B cell (primary cell): Measurements from ENCODE around the gene ACMSD. TPM values are rescaled to one million over a fixed set of nuclear protein-coding genes. Genes with fewer than 3 reads are reported as not detected.

Source experiments
- ATAC-seq: fragments of 200-7000 bp; cut with Tn5 transposase; one replicate; pipeline ENCODE4 v1.10.0; 2021; ENCODE audit warnings: low read depth, mild to moderate bottlenecking, moderate number of reproducible peaks, moderate library complexity
- CTCF ChIA-PET: fragments of 350-600 bp; sonication (Branson Sonifier 250); formaldehyde crosslinking; loops from one replicate; lab custom pipeline; 2021; ENCODE audit warnings: antibody characterized with exemption, inconsistent platforms; lab: Charles Lee
- POLR2A ChIA-PET: fragments of 350-600 bp; sonication (Branson Sonifier 250); formaldehyde crosslinking; loops from one replicate; lab custom pipeline; 2021; ENCODE audit warnings: antibody characterized with exemption; lab: Charles Lee
- DNase-seq: peaks from one replicate; pipeline ENCODE4 v3.0.0; 2013
- H2AFZ ChIP-seq: 2 replicates; pipeline ENCODE4 v1.6.1; 2012; ENCODE audit warnings: mild to moderate bottlenecking, low read depth, low read length; ENCODE audit not compliant: insufficient read depth, poor library complexity, severe bottlenecking
- H3K27ac ChIP-seq, 2 donors: 1 replicate in 1 of 2; 2 replicates in 1 of 2; pipeline ENCODE4 v1.5.1; 2012 to 2013; ENCODE audit warnings: low read length in 2 of 2, mild to moderate bottlenecking in 2 of 2, moderate library complexity in 1 of 2
- H3K27me3 ChIP-seq, 4 experiments: fragments of 200-600 bp in 1 of 4; sonication (generic) in 1 of 4; replicated peaks in 1 of 4; 1 replicate in 2 of 4; 2 replicates in 2 of 4; pipeline versions ENCODE4 v1.6.1 to v1.7.0; 2013 to 2016; ENCODE audit warnings: low read length in 3 of 4, mild to moderate bottlenecking in 2 of 4, mixed read lengths in 1 of 4, moderate library complexity in 1 of 4; ENCODE audit not compliant: insufficient read depth in 4 of 4, control insufficient read depth in 3 of 4; ENCODE audit errors: control extremely low read depth in 1 of 4
- H3K36me3 ChIP-seq, 2 experiments: replicated peaks in 1 of 2; 1 replicate in 1 of 2; 2 replicates in 1 of 2; pipeline versions ENCODE4 v1.6.1 to v1.7.1; 2013; ENCODE audit warnings: low read length in 1 of 2; ENCODE audit not compliant: insufficient read depth in 2 of 2, control insufficient read depth in 1 of 2; ENCODE audit errors: control extremely low read depth in 1 of 2, extremely low read depth in 1 of 2
- H3K4me1 ChIP-seq, 2 donors: fragments of 200-600 bp in 1 of 2; sonication (generic) in 1 of 2; 1 replicate in 1 of 2; 2 replicates in 1 of 2; pipeline versions ENCODE4 v1.5.1 to v1.6.1; 2013 to 2017; ENCODE audit warnings: low read length in 2 of 2; ENCODE audit not compliant: control insufficient read depth in 2 of 2, insufficient read depth in 2 of 2
- H3K4me2 ChIP-seq: replicated peaks from 2 replicates; pipeline ENCODE3; 2012; ENCODE audit warnings: mild to moderate bottlenecking, low read depth, low read length; ENCODE audit not compliant: poor library complexity, severe bottlenecking
- H3K4me3 ChIP-seq, 5 experiments: fragments of 200-600 bp in 1 of 5; sonication (generic) in 1 of 5; 1 replicate in 3 of 5; 2 replicates in 2 of 5; pipeline versions ENCODE4 v1.5.1 to v1.7.0; 2011 to 2016; ENCODE audit warnings: low read length in 4 of 5, mild to moderate bottlenecking in 4 of 5, low read depth in 2 of 5, control low read depth in 1 of 5, moderate library complexity in 1 of 5; ENCODE audit not compliant: insufficient read depth in 1 of 5; ENCODE audit errors: control extremely low read depth in 1 of 5, extremely low read depth in 1 of 5
- H3K79me2 ChIP-seq: fragments of 200-600 bp; sonication (generic); one replicate; pipeline ENCODE4 v1.6.0; 2016; ENCODE audit warnings: low read length; ENCODE audit not compliant: control insufficient read depth, insufficient read depth
- H3K9ac ChIP-seq: fragments of 200-600 bp; sonication (generic); 2 replicates; pipeline ENCODE4 v1.6.1; 2017; ENCODE audit warnings: mild to moderate bottlenecking, low read length, moderate library complexity
- H3K9me3 ChIP-seq, 3 donors: one replicate each; pipeline versions ENCODE4 v1.6.1 to v1.7.1; 2013; ENCODE audit warnings: low read length in 2 of 3; ENCODE audit not compliant: control insufficient read depth in 2 of 3, insufficient read depth in 1 of 3; ENCODE audit errors: control extremely low read depth in 1 of 3
- H4K20me1 ChIP-seq: 2 replicates; pipeline ENCODE4 v1.6.0; 2012; ENCODE audit warnings: mild to moderate bottlenecking, low read length; ENCODE audit not compliant: insufficient read depth, control insufficient read depth, poor library complexity, severe bottlenecking
- H3K27ac Mint-ChIP-seq: one replicate; pipeline ENCODE4 v1.8.0; 2021; ENCODE audit warnings: mixed read lengths
- H3K27me3 Mint-ChIP-seq: one replicate; pipeline ENCODE4 v1.8.0; 2021; ENCODE audit warnings: mixed read lengths
- H3K4me1 Mint-ChIP-seq: one replicate; pipeline ENCODE4 v1.8.0; 2021; ENCODE audit warnings: mixed read lengths
- H3K4me3 Mint-ChIP-seq: one replicate; pipeline ENCODE4 v1.8.0; 2021; ENCODE audit warnings: mixed read lengths
- H3K9me3 Mint-ChIP-seq: one replicate; pipeline ENCODE4 v1.8.0; 2022; ENCODE audit warnings: mixed read lengths; ENCODE audit not compliant: insufficient read depth
- CTCF ChIP-seq: fragments of 200-600 bp; IDR thresholded peaks from one replicate; pipeline ENCODE4 v1.8.0; 2022; ENCODE audit warnings: antibody characterized with exemption, mild to moderate bottlenecking
- EZH2 ChIP-seq: IDR thresholded peaks from 2 replicates; pipeline ENCODE4 v1.6.1; 2012; ENCODE audit warnings: borderline replicate concordance, low read depth, mild to moderate bottlenecking, moderate library complexity, low read length; ENCODE audit not compliant: insufficient read depth, poor library complexity, severe bottlenecking
- WGBS: methylation state at CpG from one replicate; pipeline ENCODE4 v1.1.5; 2013; ENCODE audit warnings: missing lambda C conversion rate; ENCODE audit not compliant: insufficient coverage; 5-methylcytosine and 5-hydroxymethylcytosine counted together
- intact Hi-C: fragments of 100-400 bp; cut with micrococcal nuclease; formaldehyde crosslinking; loops from one replicate; pipeline ENCODE4 v1.10.0; 2022
- polyA plus RNA-seq: library from polyadenylated mRNA; depleted of rRNA; stranded (reverse); fragments of >200 nt; gene quantifications from 2 replicates; pipeline ENCODE4 v1.2.3, GENCODE V29; 2012
- total RNA-seq, 2 donors: library from RNA; stranded (reverse); fragments of 120-200 nt in 1 of 2; gene quantifications; 1 replicate in 1 of 2; 2 replicates in 1 of 2; pipeline versions ENCODE4 v1.2.3 to v1.2.4, GENCODE V29; 2013 to 2022

Gene ACMSD
- total and polyA plus RNA-seq, 2 donors (not counting 1 experiment from before 2014, with no cell fraction given), result not detected

GRCh38 chr2:134873152-134873551 is 34.7 kb downstream of the ACMSD start:
- H3K4me3 Mint-ChIP-seq, result no peak overlapping the region
- H3K79me2 ChIP-seq, result no peaks in the 10 kb centered on the region
- H3K4me1 ChIP-seq, result no peaks in the 10 kb centered on the region
- no peak overlapping the region for H2AFZ ChIP-seq
- DNase-seq, result no peak
- no peak overlapping the region for H3K4me2 ChIP-seq
- H3K4me3 ChIP-seq, result no peak overlapping the region
- CTCF ChIA-PET, result no interaction called here
- POLR2A ChIA-PET, result no interaction called here
- peaks cover 0 to 6% (median 1%) of the 10 kb centered on the region in 3 donors for H3K9me3 ChIP-seq
- no peak overlapping the region for H3K9ac ChIP-seq
- H4K20me1 ChIP-seq, result no peaks in the 10 kb centered on the region
- H3K27ac ChIP-seq, result no peak overlapping the region
- peaks cover 0 to 3% of the 10 kb centered on the region in 2 experiments for H3K36me3 ChIP-seq
- no peak for ATAC-seq
- TF ChIP-seq CTCF (no peak), EZH2 (no peak)
- H3K27me3 Mint-ChIP-seq, result no peaks in the 10 kb centered on the region
- intact Hi-C loops, result no loop called here
- no peak overlapping the region for H3K27ac Mint-ChIP-seq
- H3K27me3 ChIP-seq, result no peaks in the 10 kb centered on the region
- H3K4me1 Mint-ChIP-seq, result no peaks in the 10 kb centered on the region
- WGBS, result no CpG with 5 or more reads among the region's 2 CpGs
- peaks cover 10% of the 10 kb centered on the region for H3K9me3 Mint-ChIP-seq

DNA sequence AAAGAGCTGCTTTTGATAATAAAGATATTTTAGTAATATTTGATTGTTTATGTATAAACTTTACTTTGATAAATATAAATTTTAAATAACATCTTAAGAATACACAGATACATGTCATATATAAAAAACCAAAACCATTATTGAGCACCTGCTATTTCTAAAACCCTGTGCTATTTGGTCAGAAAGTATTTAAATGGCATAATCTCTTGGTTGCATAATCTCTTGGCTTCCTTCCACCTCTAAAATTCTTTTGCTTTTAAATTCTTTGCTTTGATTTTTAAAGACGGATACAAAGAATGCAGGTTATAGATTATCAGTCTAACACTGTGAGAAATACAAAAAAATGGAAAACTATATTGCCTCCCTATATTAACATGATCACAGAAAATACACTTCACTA is 36.9 kb downstream of the ACMSD start:
- CTCF ChIA-PET, result no interaction called here
- Histone ChIP-seq H3K9ac (no peak overlapping the region), H4K20me1 (no peaks in the 10 kb centered on the region), H3K9me3 (peaks cover 0 to 14% (median 6%) of the 10 kb centered on the region in 3 donors), H2AFZ (no peak overlapping the region), H3K27ac (no peak overlapping the region), H3K36me3 (peaks cover 0 to 3% of the 10 kb centered on the region in 2 experiments), H3K4me3 (no peak overlapping the region), H3K4me1 (no peaks in the 10 kb centered on the region), H3K79me2 (no peaks in the 10 kb centered on the region), H3K27me3 (no peaks in the 10 kb centered on the region), H3K4me2 (no peak overlapping the region)
- TF ChIP-seq EZH2 (no peak), CTCF (no peak)
- H3K27ac Mint-ChIP-seq, result no peak overlapping the region
- intact Hi-C loops, result no loop called here
- POLR2A ChIA-PET, result no interaction called here
- DNase-seq (no peak), ATAC-seq (no peak)
- peaks cover 16% of the 10 kb centered on the region for H3K9me3 Mint-ChIP-seq
- no CpG with 5 or more reads among the region's 1 CpG for WGBS
- no peaks in the 10 kb centered on the region for H3K27me3 Mint-ChIP-seq
- no peaks in the 10 kb centered on the region for H3K4me1 Mint-ChIP-seq
- no peak overlapping the region for H3K4me3 Mint-ChIP-seq
